HepG2 (cell line): ENCODE data around the gene PIR. TPM values are rescaled to one million over a fixed set of nuclear protein-coding genes. Genes with fewer than 3 reads are reported as not detected.
A peak's percentile ranks its signal among the peaks of the same experiment; 100 is the strongest.

Experiments
- ATM ChIP-seq: fragments of 450-650 bp; IDR thresholded peaks from 2 replicates; pipeline ENCODE4 v1.7.1; 2017; ENCODE audit warnings: mild to moderate bottlenecking, borderline replicate concordance
- CREBL2 ChIP-seq: sonication (generic); formaldehyde crosslinking; IDR thresholded peaks from 2 replicates; pipeline ENCODE4 v1.8.1; 2023; ENCODE audit warnings: missing genetic modification reagents, mild to moderate bottlenecking, borderline replicate concordance
- ETV5 ChIP-seq: IDR thresholded peaks from 2 replicates; pipeline ENCODE4 v1.6.1; 2018; ENCODE audit warnings: missing biosample characterization, missing genetic modification reagents, inconsistent platforms, borderline replicate concordance
- HOXA3 ChIP-seq: sonication (generic); formaldehyde crosslinking; IDR thresholded peaks from 2 replicates; pipeline ENCODE4 v1.5.0; 2020; ENCODE audit warnings: missing genetic modification reagents
- KDM6A ChIP-seq: IDR thresholded peaks from 2 replicates; pipeline ENCODE4 v1.6.1; 2016; ENCODE audit warnings: low read depth
- NFE2 ChIP-seq: sonication (generic); formaldehyde crosslinking; IDR thresholded peaks from 2 replicates; pipeline ENCODE4 v1.4.0; 2020; ENCODE audit warnings: missing genetic modification reagents
- PITX1 ChIP-seq: sonication (generic); formaldehyde crosslinking; IDR thresholded peaks from 2 replicates; pipeline ENCODE4 v1.5.1; 2020; ENCODE audit warnings: mild to moderate bottlenecking, missing genetic modification reagents
- SRF ChIP-seq: IDR thresholded peaks from 2 replicates; pipeline ENCODE4 v1.6.1; 2011; ENCODE audit warnings: mild to moderate bottlenecking, low read depth, low read length, moderate library complexity
- SRSF4 ChIP-seq: fragments of 200-400 bp; formaldehyde crosslinking; IDR thresholded peaks from one replicate; pipeline ENCODE4 v1.6.1; 2018; ENCODE audit warnings: mild to moderate bottlenecking, low read depth, low read length, moderate library complexity; ENCODE audit not compliant: poor library complexity, severe bottlenecking
- TBP ChIP-seq: sonication (generic); formaldehyde crosslinking; IDR thresholded peaks from 2 replicates; pipeline ENCODE4 v1.5.0; 2020; ENCODE audit warnings: missing genetic modification reagents
- ZNF335 ChIP-seq: sonication (generic); formaldehyde crosslinking; IDR thresholded peaks from 2 replicates; pipeline ENCODE4 v1.4.0; 2020; ENCODE audit warnings: missing genetic modification reagents
- ZNF350 ChIP-seq: sonication (generic); formaldehyde crosslinking; IDR thresholded peaks from 2 replicates; pipeline ENCODE4 v1.4.0; 2020; ENCODE audit warnings: mild to moderate bottlenecking, low read depth, missing genetic modification reagents, borderline replicate concordance
- ZNF558 ChIP-seq: sonication (generic); formaldehyde crosslinking; IDR thresholded peaks from 2 replicates; pipeline ENCODE4 v1.9.0; 2022; ENCODE audit warnings: mild to moderate bottlenecking, missing genetic modification reagents, borderline replicate concordance
- ZNF577 ChIP-seq: sonication (generic); formaldehyde crosslinking; IDR thresholded peaks from 2 replicates; pipeline ENCODE4 v1.4.0; 2020; ENCODE audit warnings: mild to moderate bottlenecking, low read depth, missing genetic modification reagents, borderline replicate concordance
- polyA plus RNA-seq, 8 experiments: library from polyadenylated mRNA; depleted of rRNA in 3 of 8; stranded (reverse) in 7 of 8; unstranded in 1 of 8; fragments of >200 nt; fragmentation: Illumina TruSeq in 4 of 8; extraction: Trizol in 4 of 8; gene quantifications; 2 replicates each; pipeline versions ENCODE4 v1.2.1 to v1.2.3, GENCODE V29; 2011 to 2016; ENCODE audit warnings: low read depth in 4 of 8, missing spikeins in 1 of 8, mixed read lengths in 1 of 8; ENCODE audit not compliant: insufficient read depth in 1 of 8
- total RNA-seq, 5 experiments: library from RNA; depleted of rRNA; stranded (reverse); fragments of >200 nt; fragmentation: Illumina TruSeq; extraction: Trizol; gene quantifications; 2 replicates each; pipeline ENCODE4 v1.2.3, GENCODE V29; 2016; ENCODE audit warnings: low read depth in 1 of 5
- TF ChIP-seq, protein P1 (sequence below): IDR thresholded peaks from 2 replicates; pipeline ENCODE4 v1.6.1; 2016
- TF ChIP-seq, protein P2 (sequence below): sonication (generic); formaldehyde crosslinking; conservative IDR thresholded peaks from 2 replicates; pipeline ENCODE4 v1.4.0; 2020; ENCODE audit warnings: missing genetic modification reagents
- TF ChIP-seq, protein P3 (sequence below): sonication (generic); formaldehyde crosslinking; IDR thresholded peaks from 2 replicates; pipeline ENCODE4 v1.8.0; 2022; ENCODE audit warnings: missing genetic modification reagents, mild to moderate bottlenecking, moderate library complexity, borderline replicate concordance
- TF ChIP-seq, protein P4 (sequence below): sonication (generic); formaldehyde crosslinking; IDR thresholded peaks from 2 replicates; pipeline ENCODE4 v1.4.0; 2020; ENCODE audit warnings: missing genetic modification reagents; ENCODE audit errors: not compliant biosample characterization
- TF ChIP-seq, protein P5 (sequence below): sonication (generic); formaldehyde crosslinking; IDR thresholded peaks from 2 replicates; pipeline ENCODE4 v1.5.1; 2020; ENCODE audit warnings: mild to moderate bottlenecking, moderate library complexity, missing genetic modification reagents

PIR gene
- total and polyA plus RNA-seq, 2 of the 13 experiments (the other 11 are each of a cell fraction or from before 2014, with no cell fraction given), result 12.2 to 38.0 TPM

DNA sequence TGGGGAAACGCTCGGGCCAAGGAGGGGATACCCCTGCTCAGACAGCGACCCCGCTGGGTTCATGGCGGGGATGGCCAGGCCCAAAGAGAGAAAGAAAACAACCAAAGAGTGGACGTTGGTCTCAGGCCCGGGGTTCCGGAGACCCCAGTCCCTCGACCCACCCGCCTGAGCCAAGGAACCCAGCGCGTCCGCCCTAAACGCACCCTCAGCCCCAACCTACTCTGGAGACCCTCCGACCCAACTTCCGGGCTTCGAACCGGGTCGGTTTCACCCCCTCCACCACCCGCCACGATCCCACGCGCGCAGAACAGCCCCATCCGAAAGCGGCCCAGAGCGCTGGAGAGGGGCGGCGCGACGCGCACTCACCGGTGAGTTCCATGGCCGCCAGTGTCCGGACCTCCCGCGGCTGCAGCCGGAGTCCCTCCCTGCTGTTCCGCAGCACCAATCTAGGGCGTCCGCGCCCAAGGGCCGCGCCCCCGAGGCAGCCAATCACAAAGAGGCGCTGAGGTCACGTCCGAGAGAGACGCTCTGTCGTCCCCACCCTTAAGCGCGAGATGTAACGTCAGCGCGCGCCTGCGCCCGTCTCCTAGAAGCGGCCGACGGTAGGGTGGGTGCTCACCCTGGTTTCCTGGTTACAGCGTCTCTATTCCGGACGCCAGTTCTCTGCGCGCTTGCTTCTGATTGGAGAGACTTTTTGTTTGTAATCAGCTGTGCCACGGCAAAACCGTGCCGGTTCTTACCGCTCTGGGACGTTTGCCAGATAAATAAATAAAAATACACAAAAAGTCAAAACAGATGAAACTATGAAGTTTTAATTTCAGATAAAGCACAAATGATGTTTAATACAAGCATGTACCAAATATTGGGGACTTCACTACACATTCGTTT is 157.8 kb downstream of the PIR start, which contains the start of gene PIGA (continued):
- TF ChIP-seq SRF, result no peak
- TF ChIP-seq, protein P1, sequence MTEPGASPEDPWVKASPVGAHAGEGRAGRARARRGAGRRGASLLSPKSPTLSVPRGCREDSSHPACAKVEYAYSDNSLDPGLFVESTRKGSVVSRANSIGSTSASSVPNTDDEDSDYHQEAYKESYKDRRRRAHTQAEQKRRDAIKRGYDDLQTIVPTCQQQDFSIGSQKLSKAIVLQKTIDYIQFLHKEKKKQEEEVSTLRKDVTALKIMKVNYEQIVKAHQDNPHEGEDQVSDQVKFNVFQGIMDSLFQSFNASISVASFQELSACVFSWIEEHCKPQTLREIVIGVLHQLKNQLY, result no peak
- no peak for TF ChIP-seq NFE2 (CRISPR knock-in tag)
- no peak for TF ChIP-seq ATM
- no peak for TF ChIP-seq ZNF577 (CRISPR knock-in tag)
- no peak for TF ChIP-seq ETV5 (CRISPR knock-in tag)
- TF ChIP-seq, protein P2, sequence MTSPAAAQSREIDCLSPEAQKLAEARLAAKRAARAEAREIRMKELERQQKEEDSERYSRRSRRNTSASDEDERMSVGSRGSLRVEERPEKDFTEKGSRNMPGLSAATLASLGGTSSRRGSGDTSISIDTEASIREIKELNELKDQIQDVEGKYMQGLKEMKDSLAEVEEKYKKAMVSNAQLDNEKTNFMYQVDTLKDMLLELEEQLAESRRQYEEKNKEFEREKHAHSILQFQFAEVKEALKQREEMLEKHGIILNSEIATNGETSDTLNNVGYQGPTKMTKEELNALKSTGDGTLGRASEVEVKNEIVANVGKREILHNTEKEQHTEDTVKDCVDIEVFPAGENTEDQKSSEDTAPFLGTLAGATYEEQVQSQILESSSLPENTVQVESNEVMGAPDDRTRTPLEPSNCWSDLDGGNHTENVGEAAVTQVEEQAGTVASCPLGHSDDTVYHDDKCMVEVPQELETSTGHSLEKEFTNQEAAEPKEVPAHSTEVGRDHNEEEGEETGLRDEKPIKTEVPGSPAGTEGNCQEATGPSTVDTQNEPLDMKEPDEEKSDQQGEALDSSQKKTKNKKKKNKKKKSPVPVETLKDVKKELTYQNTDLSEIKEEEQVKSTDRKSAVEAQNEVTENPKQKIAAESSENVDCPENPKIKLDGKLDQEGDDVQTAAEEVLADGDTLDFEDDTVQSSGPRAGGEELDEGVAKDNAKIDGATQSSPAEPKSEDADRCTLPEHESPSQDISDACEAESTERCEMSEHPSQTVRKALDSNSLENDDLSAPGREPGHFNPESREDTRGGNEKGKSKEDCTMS (CRISPR knock-in tag), result no peak
- TF ChIP-seq PITX1 (CRISPR knock-in tag), result no peak
- TF ChIP-seq, protein P3, sequence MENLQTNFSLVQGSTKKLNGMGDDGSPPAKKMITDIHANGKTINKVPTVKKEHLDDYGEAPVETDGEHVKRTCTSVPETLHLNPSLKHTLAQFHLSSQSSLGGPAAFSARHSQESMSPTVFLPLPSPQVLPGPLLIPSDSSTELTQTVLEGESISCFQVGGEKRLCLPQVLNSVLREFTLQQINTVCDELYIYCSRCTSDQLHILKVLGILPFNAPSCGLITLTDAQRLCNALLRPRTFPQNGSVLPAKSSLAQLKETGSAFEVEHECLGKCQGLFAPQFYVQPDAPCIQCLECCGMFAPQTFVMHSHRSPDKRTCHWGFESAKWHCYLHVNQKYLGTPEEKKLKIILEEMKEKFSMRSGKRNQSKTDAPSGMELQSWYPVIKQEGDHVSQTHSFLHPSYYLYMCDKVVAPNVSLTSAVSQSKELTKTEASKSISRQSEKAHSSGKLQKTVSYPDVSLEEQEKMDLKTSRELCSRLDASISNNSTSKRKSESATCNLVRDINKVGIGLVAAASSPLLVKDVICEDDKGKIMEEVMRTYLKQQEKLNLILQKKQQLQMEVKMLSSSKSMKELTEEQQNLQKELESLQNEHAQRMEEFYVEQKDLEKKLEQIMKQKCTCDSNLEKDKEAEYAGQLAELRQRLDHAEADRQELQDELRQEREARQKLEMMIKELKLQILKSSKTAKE, result no peak
- TF ChIP-seq SRSF4, result no peak
- no peak for TF ChIP-seq TBP (CRISPR knock-in tag)
- no peak for TF ChIP-seq ZNF350
- TF ChIP-seq HOXA3 (CRISPR knock-in tag), result peak; percentile 68
- no peak for TF ChIP-seq KDM6A (CRISPR knock-in tag)
- no peak for TF ChIP-seq ZNF558 (CRISPR knock-in tag)
- TF ChIP-seq, protein P4, sequence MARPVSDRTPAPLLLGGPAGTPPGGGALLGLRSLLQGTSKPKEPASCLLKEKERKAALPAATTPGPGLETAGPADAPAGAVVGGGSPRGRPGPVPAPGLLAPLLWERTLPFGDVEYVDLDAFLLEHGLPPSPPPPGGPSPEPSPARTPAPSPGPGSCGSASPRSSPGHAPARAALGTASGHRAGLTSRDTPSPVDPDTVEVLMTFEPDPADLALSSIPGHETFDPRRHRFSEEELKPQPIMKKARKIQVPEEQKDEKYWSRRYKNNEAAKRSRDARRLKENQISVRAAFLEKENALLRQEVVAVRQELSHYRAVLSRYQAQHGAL (CRISPR knock-in tag), result no peak
- TF ChIP-seq CREBL2 (CRISPR knock-in tag), result no peak
- TF ChIP-seq, protein P5, sequence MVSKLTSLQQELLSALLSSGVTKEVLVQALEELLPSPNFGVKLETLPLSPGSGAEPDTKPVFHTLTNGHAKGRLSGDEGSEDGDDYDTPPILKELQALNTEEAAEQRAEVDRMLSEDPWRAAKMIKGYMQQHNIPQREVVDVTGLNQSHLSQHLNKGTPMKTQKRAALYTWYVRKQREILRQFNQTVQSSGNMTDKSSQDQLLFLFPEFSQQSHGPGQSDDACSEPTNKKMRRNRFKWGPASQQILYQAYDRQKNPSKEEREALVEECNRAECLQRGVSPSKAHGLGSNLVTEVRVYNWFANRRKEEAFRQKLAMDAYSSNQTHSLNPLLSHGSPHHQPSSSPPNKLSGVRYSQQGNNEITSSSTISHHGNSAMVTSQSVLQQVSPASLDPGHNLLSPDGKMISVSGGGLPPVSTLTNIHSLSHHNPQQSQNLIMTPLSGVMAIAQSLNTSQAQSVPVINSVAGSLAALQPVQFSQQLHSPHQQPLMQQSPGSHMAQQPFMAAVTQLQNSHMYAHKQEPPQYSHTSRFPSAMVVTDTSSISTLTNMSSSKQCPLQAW (CRISPR knock-in tag), result peak; percentile 50; the same call in 1 of the 2 replicates
- TF ChIP-seq ZNF335 (CRISPR knock-in tag), result no peak
